Gastroesophageal sphincter (tissue), 4 donors: ENCODE measurements around the gene HPCAL1. TPM values are rescaled to one million over a fixed set of nuclear protein-coding genes. Genes with fewer than 3 reads are reported as not detected.

Experiments
- ATAC-seq: fragments of 150-250 bp; one replicate; pipeline ENCODE4 v1.9.1; 2016; ENCODE audit warnings: mild to moderate bottlenecking, moderate library complexity
- H3K27ac ChIP-seq, 4 donors: fragments of 200-600 bp; sonication (generic) in 3 of 4; 1 replicate in 3 of 4; 2 replicates in 1 of 4; pipeline ENCODE4 v1.5.1; 2016 to 2019
- H3K27me3 ChIP-seq: fragments of 200-600 bp; sonication (generic); one replicate; pipeline ENCODE4 v1.5.1; 2019
- H3K36me3 ChIP-seq, 2 donors: fragments of 200-600 bp; sonication (generic); one replicate each; pipeline ENCODE4 v1.5.1; 2019; ENCODE audit warnings: control low read depth in 1 of 2
- H3K4me1 ChIP-seq, 3 donors: fragments of 200-600 bp; sonication (generic); 1 replicate in 2 of 3; 2 replicates in 1 of 3; pipeline ENCODE4 v1.5.1; 2016 to 2019; ENCODE audit warnings: control low read depth in 2 of 3
- H3K4me3 ChIP-seq, 2 donors: fragments of 200-600 bp; sonication (generic); one replicate each; pipeline ENCODE4 v1.5.1; 2019; ENCODE audit warnings: mild to moderate bottlenecking in 1 of 2, moderate library complexity in 1 of 2
- H3K9me3 ChIP-seq, 3 donors: fragments of 200-600 bp; sonication (generic); one replicate each; pipeline ENCODE4 v1.5.1; 2017 to 2019; ENCODE audit warnings: control low read depth in 2 of 3
- EP300 ChIP-seq: sonication (generic); formaldehyde crosslinking; IDR thresholded peaks from one replicate; pipeline ENCODE4 v1.6.1; 2017; ENCODE audit warnings: antibody characterized with exemption, mild to moderate bottlenecking
- POLR2A ChIP-seq, 2 donors: fragments of 450-650 bp; IDR thresholded peaks; one replicate each; pipeline ENCODE4 v1.6.1; 2017; ENCODE audit warnings: antibody characterized with exemption in 2 of 2, mild to moderate bottlenecking in 2 of 2, moderate library complexity in 1 of 2
- POLR2AphosphoS5 ChIP-seq: sonication (generic); formaldehyde crosslinking; IDR thresholded peaks from one replicate; pipeline ENCODE4 v1.6.1; 2017; ENCODE audit warnings: antibody characterized with exemption
- WGBS, 2 donors: methylation state at CpG; one replicate each; pipeline ENCODE4 v1.1.5; 2018; ENCODE audit warnings: low coverage in 1 of 2; 5-methylcytosine and 5-hydroxymethylcytosine counted together
- total RNA-seq, 4 donors: library from RNA; depleted of rRNA; stranded (reverse); fragments of >200 nt; gene quantifications; one replicate each; pipeline ENCODE4 v1.1.0, GENCODE V29; 2016
- TF ChIP-seq, protein P1 (sequence below), 4 experiments: fragments of 200-600 bp in 2 of 4; fragments of 450-650 bp in 2 of 4; sonication (generic) in 1 of 4; IDR thresholded peaks; one replicate each; pipeline ENCODE4 v1.5.1; 2017 to 2019; ENCODE audit warnings: antibody characterized with exemption in 4 of 4, mild to moderate bottlenecking in 2 of 4, moderate library complexity in 2 of 4

HPCAL1 gene
- total RNA-seq, 4 donors from 2014 or later = 17.0 to 42.1 (median 29.8) TPM

DNA sequence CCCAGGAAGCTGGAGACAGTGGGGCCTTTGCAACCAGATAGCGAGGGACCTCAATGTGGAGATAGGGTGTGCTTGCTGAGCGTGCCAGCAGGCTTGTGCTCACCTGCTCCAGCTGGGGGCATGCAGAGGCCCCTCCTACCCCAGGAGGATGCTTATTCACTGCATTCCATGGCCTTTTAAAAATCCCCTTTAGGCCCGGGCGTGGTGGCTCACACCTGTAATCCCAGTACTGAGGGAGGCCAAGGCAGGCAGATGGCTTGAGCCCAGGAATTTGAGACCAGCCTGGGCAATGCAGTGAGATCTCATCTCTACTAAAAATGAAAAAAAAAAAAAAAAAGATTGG, 90.9 kb downstream of the HPCAL1 start:
- no peak for TF ChIP-seq POLR2A (IDR thresholded peaks at IDR 0.05)
- TF ChIP-seq POLR2AphosphoS5 = no peak
- TF ChIP-seq EP300 = no peak
- TF ChIP-seq, protein P1, sequence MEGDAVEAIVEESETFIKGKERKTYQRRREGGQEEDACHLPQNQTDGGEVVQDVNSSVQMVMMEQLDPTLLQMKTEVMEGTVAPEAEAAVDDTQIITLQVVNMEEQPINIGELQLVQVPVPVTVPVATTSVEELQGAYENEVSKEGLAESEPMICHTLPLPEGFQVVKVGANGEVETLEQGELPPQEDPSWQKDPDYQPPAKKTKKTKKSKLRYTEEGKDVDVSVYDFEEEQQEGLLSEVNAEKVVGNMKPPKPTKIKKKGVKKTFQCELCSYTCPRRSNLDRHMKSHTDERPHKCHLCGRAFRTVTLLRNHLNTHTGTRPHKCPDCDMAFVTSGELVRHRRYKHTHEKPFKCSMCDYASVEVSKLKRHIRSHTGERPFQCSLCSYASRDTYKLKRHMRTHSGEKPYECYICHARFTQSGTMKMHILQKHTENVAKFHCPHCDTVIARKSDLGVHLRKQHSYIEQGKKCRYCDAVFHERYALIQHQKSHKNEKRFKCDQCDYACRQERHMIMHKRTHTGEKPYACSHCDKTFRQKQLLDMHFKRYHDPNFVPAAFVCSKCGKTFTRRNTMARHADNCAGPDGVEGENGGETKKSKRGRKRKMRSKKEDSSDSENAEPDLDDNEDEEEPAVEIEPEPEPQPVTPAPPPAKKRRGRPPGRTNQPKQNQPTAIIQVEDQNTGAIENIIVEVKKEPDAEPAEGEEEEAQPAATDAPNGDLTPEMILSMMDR (IDR thresholded peaks at IDR 0.05) = no peak
- Histone ChIP-seq H3K4me1 (peaks cover 0 to 40% (median 9%) of the 10 kb centered on the region in 3 donors), H3K27ac (no peak overlapping the region), H3K27me3 (no peaks in the 10 kb centered on the region), H3K4me3 (no peak overlapping the region), H3K9me3 (no peaks in the 10 kb centered on the region), H3K36me3 (no peaks in the 10 kb centered on the region)
- WGBS, 2 donors = 100% methylated on average over 1 of the region's 4 CpGs; no CpG with 5 or more reads in 1 of the 2 donors
- no peak for ATAC-seq

DNA sequence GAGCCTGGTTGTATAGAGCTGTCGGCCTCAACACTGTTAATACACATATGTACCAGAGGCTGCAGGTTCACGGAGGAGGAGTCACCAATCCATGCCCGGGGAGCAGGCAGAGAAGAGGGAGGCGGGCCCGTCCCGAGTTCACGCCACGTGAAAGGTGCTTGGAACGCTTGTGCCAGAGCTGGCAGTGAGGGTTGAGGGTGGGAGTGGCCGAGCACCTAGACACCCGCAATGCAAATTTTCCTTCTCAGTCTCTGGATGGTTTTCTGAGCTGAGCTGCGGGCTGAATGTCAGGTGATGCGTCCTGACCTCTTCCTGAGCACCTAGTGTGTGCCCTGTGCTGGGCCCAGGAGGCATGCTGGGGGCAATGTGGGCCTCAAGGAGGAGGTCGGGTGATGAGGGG, 93.2 kb downstream of the HPCAL1 start:
- Histone ChIP-seq H3K36me3 (no peaks in the 10 kb centered on the region), H3K4me3 (no peak overlapping the region), H3K27me3 (no peaks in the 10 kb centered on the region), H3K4me1 (peaks cover 0 to 43% (median 0%) of the 10 kb centered on the region in 3 donors), H3K27ac (no peak overlapping the region), H3K9me3 (no peaks in the 10 kb centered on the region)
- TF ChIP-seq EP300 = no peak
- no peak for TF ChIP-seq POLR2AphosphoS5
- no peak for TF ChIP-seq POLR2A (IDR thresholded peaks at IDR 0.05)
- TF ChIP-seq, protein P1 (IDR thresholded peaks at IDR 0.05) = no peak
- ATAC-seq = no peak
- WGBS, 2 donors = 77% methylated on average over 7 of the region's 14 CpGs; no CpG with 5 or more reads in 1 of the 2 donors

DNA sequence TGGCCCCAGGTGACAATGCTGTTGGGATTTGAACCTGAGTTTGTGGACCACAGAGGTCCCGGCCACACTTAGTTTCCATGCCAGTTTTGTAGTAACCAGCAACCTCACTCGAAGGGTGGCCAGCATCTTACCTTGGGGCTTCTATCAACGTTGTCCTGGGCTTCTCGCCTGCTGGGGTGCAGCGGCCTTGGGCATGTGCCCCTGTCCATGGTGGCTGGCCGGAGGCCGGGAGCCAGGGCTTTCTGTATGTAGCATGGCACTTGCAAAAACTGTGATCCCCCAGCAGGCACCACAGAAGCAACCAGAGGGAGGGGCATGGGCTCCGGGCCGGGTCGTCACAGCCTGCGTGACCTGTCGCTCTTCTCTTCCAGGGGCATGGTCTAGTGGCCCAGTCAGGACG, 93.8 kb downstream of the HPCAL1 start:
- H3K9me3 ChIP-seq = no peaks in the 10 kb centered on the region
- H3K36me3 ChIP-seq = no peaks in the 10 kb centered on the region
- H3K4me1 ChIP-seq = peaks cover 0 to 48% (median 0%) of the 10 kb centered on the region in 3 donors
- TF ChIP-seq, protein P1 (IDR thresholded peaks at IDR 0.05) = no peak
- TF ChIP-seq POLR2A (IDR thresholded peaks at IDR 0.05) (no peak), POLR2AphosphoS5 (no peak)
- H3K27me3 ChIP-seq = no peaks in the 10 kb centered on the region
- H3K4me3 ChIP-seq = no peak overlapping the region
- H3K27ac ChIP-seq = no peak overlapping the region
- no peak for ATAC-seq
- WGBS, 2 donors = 100% methylated on average over 1 of the region's 13 CpGs; no CpG with 5 or more reads in 1 of the 2 donors

DNA sequence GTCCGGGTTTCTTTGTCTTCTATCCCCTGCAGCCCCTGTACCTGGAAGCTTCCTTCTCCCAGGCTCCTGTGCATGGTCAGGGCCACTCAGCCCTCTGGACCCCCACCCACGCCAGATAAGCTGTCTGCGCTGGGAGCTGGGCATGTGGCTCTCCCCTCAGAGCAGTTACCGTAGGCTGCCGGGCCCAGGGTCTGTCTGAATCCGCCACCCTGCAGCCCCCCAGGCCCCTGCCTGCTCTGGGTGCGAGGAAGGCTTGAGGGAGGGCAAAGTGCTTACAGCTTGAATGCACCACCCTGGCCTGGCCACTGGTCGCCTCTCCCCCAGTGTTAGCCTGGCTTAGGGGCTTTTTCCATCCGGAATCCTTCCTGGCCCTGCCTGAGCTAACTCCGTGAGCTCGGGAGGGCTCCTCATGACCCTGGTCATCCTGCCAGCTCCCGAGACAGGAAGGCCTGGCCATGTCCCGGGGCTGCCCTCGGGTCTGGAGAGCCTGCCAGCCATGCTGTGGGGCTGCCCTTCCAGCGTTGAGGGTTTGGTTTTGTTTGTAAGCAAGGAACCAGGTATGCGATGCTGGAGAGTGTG, 94.7 kb downstream of the HPCAL1 start:
- Histone ChIP-seq H3K27ac (peak overlapping the region in 1 of 4 donors; percentile 51), H3K27me3 (no peaks in the 10 kb centered on the region), H3K36me3 (no peaks in the 10 kb centered on the region), H3K9me3 (no peaks in the 10 kb centered on the region), H3K4me3 (no peak overlapping the region), H3K4me1 (peaks cover 0 to 55% (median 0%) of the 10 kb centered on the region in 3 donors)
- ATAC-seq = no peak
- 100% methylated on average over 1 of the region's 16 CpGs; no CpG with 5 or more reads in 1 of the 2 donors for WGBS, 2 donors
- TF ChIP-seq, protein P1 (IDR thresholded peaks at IDR 0.05) = no peak
- TF ChIP-seq POLR2A (IDR thresholded peaks at IDR 0.05) (no peak), POLR2AphosphoS5 (no peak), EP300 (no peak)

DNA sequence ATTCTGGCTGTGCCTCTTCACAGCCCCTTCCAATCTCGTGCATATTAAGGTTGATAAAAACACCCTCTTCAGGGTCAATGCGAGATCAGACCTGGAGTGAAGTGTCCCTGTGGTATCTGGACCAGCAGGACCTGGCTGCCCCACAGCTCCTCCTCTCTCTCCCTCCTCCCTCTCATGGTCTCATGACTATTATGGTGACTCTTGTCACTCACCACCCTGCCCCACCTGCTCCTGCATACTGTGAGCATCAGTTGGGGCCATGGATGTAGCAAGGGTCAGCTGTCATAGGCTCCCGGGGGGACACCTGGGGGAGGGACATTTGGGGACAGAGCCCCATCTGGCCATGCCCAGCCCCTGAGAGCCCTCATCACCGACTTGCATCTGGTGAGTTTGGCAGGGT, 95.2 kb downstream of the HPCAL1 start:
- H3K4me1 ChIP-seq = peaks cover 0 to 55% (median 0%) of the 10 kb centered on the region in 3 donors
- H3K27me3 ChIP-seq = no peaks in the 10 kb centered on the region
- WGBS, 2 donors = 83% methylated on average over 1 of the region's 4 CpGs; no CpG with 5 or more reads in 1 of the 2 donors
- no peaks in the 10 kb centered on the region for H3K36me3 ChIP-seq
- peak overlapping the region in 1 of 4 donors; percentile 51 for H3K27ac ChIP-seq
- no peaks in the 10 kb centered on the region for H3K9me3 ChIP-seq
- ATAC-seq = no peak
- no peak for TF ChIP-seq POLR2AphosphoS5
- TF ChIP-seq, protein P1 (IDR thresholded peaks at IDR 0.05) = no peak
- TF ChIP-seq EP300 = no peak
- TF ChIP-seq POLR2A (IDR thresholded peaks at IDR 0.05) = no peak
- H3K4me3 ChIP-seq = no peak overlapping the region
